HG03558 (cell line): ENCODE measurements around the gene ZIC2.
"Not testable (repeated sequence)": the region's sequence is repeated elsewhere in the genome, so short reads cannot be mapped to it uniquely, and the experiment has no call there.

Experiments
- ATAC-seq: cut with Tn5 transposase; IDR thresholded peaks from one replicate; pipeline ENCODE4 v1.9.1; 2021; ENCODE audit warnings: moderate number of reproducible peaks; ENCODE audit not compliant: unreplicated experiment; ENCODE audit errors: extremely low read depth

ZIC2 gene

GRCh38 chr13:99981735-99982035, at the start of gene ZIC2:
ZIC2 (plus strand) TSS chr13:99981784; CDS start chr13:99982065, 281 bp downstream.
- no peak for ATAC-seq

GRCh38 chr13:99932912-99933311, 48.7 kb upstream of the ZIC2 start:
- ATAC-seq: no peak

DNA sequence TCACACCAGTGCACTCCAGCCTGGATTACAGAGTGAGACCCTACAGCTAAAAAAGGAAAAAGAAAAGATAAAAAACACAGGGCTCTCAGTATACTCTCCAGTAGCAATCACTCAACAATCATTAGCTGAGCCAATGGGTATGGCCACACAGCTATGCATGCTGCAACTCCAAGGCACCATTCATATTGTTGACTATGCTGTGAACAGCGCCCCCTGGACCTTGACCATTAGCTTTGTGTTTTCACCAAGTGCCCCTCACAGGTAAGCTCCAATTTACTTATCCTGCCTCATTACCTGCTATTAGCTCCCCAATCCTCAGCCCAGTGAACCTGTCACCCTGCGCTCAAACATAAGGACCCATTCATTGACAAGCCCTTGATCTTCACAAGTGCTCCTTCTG, 45.8 kb upstream of the ZIC2 start:
- no peak for ATAC-seq

GRCh38 chr13:99938635-99939034, 42.9 kb upstream of the ZIC2 start:
- no peak for ATAC-seq

DNA sequence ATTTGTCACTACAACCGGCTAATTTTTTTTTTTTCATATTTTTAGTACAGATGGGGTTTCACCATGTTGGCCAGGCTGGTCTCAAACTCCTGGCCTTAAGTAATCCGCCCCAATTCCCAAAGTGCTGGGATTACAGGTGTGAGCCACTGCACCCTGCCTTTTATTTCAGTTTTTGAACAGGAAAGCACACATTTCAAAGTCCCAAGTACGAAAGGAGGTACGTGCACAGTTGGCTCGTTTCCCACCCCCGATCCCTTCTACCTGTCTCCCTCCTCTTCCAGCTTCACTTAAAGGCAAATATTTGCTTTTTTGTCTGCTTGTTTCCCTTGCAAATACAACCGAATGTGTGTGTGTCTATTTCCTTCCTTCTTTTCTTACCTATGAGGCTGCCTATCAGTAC, 40.5 kb upstream of the ZIC2 start:
- ATAC-seq: no peak

- ATAC-seq: no peak
These were observed 39.7 kb upstream of the ZIC2 start for GRCh38 chr13:99941911-99942310.

- ATAC-seq: no peak
These were observed 37.5 kb upstream of the ZIC2 start for GRCh38 chr13:99944102-99944501.

DNA sequence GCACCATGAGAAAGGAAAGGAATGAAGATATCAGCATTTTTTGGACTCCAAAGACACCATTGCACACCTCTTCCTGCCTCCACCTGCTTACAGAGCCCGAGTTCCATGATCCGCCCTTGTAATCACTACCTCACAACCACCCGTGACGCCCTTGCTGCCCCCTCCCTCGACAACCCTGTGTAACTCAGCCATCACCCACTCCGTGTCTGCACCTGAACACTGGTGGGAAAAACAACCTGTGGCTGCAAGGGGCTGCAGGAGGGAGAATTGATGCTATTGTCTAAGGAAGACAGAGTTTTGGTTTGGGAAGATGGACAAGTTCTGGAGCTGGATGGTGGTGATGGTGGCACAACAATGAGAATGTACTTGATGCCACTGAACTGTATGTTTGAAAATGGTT, 37.0 kb upstream of the ZIC2 start:
- ATAC-seq: no peak

DNA sequence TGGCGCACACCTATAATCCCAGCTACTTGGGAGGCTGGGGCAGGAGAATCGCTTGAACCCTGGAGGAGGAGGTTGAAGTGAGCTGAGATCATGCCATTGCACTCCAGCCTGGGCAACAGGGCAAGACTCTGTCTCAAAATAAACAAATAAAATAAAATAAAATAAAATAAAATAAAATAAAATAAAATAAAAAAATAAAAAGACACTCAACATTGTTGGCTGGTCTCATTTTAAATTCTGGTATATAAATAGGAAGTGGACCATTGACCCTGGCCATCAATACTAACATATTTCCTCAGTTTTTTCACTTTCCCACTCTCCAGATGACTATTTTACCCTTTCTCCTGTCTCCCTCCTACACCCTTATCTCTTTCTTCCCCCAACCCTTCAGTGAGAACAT, 36.1 kb upstream of the ZIC2 start:
- not testable (repeated sequence) for ATAC-seq

DNA sequence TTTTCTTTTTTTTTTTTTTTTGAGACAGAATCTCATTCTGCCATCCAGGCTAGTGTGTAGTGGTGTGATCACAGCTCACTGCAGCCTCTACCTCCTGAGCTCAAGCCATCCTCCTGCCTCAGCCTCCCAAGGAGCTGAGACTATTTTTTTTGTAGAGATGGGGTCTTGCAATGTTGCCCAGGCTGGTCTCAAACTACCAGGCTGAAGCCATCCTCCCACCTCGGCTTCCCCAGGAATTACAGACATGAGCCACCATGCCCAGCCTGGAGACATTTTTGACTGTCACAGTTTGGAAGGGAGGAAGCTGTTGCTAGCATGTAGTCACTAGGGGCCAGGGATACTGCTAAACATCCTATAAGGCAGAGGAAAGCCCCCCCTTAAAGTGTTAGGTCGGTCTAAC, 33.9 kb upstream of the ZIC2 start:
- ATAC-seq: no peak

- ATAC-seq: no peak
These were observed 33.2 kb upstream of the ZIC2 start for GRCh38 chr13:99948411-99948810.

DNA sequence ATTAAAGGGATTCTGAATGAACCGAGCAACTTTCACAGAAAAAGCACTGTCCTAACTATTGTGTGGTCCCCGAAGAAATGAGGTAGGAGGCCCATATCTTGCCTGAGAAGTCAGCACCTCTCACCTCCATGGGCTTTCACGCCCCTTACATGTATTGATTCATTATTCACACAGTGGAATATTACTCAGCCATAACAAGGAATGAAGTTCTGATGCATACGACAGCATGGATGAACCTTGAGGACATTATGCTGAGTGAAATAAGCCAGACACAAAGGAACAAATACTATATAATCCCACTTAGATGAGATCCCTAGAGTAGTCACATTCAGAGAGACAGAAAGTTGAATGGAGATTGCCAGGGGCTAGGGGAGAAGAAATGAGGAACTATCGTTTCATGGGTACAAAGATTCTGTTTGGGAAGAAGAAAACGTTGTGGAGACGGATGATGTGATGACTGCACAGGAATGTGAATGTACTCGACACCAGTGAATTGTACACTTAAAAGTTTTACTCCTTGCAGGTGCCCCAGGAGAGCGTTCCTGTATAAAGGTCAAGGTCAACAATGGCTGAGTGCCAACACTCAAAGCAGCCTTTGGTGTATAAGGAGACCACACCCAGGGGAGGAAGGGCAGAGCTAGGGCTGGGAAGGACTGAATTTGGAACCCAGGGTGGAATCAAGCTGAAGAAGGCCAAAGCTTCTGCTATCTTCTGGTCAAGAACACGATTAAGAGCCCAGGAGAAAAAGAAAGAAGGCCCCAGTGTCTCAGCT, 32.5 kb upstream of the ZIC2 start:
- no peak for ATAC-seq

- ATAC-seq: no peak
These were observed 31.7 kb upstream of the ZIC2 start for GRCh38 chr13:99949679-99950413.

DNA sequence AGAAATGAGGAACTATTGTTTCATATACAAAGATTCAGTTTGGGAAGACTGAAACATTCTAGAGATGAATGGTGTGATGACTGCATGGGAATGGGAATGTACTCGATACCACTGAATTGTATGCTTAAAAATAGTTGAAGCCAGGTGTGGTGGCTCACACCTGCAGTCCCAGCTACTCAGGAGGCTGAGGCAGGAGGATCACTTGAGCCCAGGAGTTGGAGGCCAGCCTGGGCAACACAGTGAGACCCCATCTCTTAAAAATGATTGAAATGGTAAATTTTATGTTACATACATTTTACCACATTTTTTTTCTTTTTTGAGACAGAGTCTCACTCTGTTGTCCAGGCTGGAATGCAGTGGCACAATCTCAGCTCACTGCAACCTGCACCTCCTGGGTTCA, 29.9 kb upstream of the ZIC2 start:
- ATAC-seq: not testable (repeated sequence)

DNA sequence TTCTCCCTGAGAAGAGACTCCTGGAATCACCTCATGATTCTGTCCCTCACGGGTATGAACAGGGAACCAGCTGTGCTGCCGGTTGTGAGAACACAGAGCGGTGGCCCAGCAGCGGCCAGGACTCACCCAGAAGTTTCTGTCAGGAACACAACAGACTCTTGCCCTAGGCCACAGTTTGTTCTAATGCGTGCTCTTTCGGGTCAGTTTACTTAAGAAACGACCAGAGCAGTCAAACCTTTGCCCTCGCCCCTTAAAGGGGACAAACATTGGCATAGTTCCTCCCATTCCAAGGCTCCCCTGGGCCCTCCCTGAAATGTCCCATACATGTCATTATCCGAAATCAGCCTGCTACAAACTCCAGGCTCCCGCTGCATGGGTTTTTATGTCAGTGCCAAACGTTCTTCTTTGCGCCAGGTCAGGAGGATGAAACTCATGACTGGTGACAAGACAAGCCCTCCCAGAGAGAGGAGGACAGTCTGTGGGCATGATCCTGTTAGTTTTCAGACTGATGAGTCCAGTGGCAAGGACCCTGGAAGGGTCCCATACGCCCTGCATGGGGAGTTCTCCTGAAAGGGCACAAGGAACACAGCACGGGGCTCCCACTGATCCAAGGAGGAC, 28.3 kb upstream of the ZIC2 start:
- no peak for ATAC-seq

DNA sequence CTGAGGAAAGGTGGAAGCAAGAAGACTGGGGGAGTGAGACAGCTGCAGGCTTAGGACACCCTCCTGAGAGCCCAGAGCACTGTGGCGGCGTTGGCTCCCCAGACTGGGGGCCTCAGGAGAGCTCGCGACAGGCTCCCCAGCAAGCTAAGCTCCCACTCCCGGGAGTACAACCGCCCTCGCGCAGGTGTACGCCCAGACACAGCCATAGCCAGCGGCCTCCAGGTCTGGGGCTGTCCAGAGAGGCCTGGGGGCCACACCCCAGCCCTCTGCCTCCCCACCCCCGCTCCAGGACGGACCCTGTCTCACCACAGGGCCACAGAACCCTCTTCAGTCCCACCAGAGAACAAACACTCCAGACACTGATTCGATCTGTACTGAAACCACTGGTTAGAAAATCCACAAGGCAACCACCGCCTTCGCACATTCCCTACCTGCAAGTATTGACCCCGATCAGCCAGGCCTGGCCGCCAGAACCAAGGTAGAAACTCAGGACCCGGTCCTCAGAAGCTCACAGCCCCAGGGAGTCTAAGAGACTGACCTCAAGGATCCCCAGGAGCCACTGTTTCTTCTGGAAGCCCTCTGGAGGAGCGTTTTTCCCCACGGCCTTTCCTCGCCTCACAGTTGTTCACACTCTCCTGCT, 26.4 kb upstream of the ZIC2 start:
- ATAC-seq: no peak

DNA sequence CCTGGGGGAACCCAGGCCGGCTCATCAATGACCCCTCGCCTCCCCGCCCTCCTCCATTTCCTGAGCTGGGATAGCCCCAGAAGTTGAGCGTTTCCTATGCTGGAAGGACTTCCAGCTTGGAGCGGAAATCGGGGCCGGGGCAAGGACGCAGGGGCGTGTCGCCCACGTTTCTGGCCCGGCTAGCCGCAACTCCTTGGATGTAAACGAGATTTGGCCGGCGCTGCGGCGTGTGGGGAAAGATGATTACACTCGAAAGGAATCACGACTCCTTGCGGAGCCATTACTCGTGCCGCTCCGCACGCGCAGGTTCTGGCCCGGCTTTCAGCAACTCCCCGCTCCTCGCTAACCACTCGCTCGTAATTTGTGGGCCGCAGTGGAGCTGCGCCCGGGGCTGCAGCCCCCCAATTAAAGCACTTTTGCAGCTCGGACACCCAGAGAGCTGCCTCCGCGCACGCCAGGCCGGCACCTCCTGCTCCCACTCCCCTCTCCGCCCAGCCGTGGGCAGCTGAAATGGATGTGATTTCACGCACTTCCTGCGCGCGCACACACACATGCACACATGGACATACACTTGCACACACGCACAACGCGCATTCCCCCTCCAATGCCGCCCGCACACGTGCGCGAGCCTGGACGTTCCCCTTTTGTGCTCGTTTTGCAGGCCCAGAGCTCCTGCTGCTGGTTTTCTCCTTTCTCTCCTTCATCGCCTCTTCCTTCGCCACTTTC, 25.7 kb upstream of the ZIC2 start:
- ATAC-seq: no peak

DNA sequence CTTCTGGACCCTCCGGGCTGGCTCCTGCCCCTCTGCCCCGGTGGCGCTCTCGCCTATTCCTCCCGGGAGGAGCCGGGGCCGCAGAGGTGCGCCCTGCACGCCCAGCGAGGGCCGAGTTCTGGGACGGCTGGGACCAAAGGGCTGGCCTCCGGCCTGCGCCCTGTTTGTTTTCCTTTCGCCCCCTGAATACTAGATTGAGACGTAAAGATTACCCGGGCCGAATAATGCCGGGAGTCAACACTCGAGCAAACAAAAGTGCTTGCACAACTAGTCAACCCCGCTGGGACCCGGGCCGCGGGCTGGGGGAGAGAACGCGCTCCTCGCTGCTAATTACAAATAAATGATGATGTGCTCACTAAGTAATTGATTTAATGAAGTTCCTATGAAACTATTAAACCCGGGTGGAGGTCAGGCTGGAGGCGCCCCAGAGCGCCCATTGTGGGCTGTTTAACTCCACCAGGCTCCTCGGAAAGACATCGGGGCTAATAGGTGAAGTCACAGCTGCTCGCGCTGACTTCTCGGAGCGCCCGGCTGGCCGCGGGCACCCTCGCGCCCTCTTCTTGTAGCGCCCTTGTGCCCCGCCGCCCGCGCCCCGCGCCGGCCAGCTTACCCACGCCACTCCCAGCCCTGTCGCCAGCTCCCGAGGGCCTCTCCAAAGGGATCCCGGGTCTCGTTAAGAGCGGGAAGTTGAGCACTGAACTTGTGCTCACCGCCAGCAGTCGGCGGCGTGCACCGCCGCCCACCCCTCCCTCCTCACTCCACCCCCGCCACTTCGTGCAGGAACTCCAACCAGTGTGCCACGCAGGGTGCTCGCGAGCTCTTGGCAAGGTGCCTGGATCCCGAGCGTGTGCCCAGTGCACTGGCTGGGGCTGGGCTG, 24.9 kb upstream of the ZIC2 start:
- ATAC-seq: no peak

- ATAC-seq: no peak
These were observed 23.0 kb upstream of the ZIC2 start for GRCh38 chr13:99958406-99959126.
